PC-9 (cell line): ENCODE data around the gene RIOK2.

Experiments
- CTCF ChIP-seq: fragments of 200-600 bp; sonication (generic); conservative IDR thresholded peaks from 2 replicates; pipeline ENCODE4 v1.6.1; 2017; ENCODE audit warnings: mixed run types, antibody characterized with exemption, mild to moderate bottlenecking, moderate library complexity
- EZH2 ChIP-seq: fragments of 200-600 bp; sonication (generic); IDR thresholded peaks from 2 replicates; pipeline ENCODE4 v1.8.0; 2017; ENCODE audit warnings: antibody characterized with exemption, low read depth

- no peak for TF ChIP-seq CTCF
- TF ChIP-seq EZH2, result no peak
Observed at GRCh38 chr5:97125125-97125683, 57.8 kb downstream of the RIOK2 start.
